K562 (cell line): Measurements from ENCODE around the gene ZDHHC8. TPM values are rescaled to one million over a fixed set of nuclear protein-coding genes. Genes with fewer than 3 reads are reported as not detected.

ENCODE experiments used
- CBX5 ChIP-seq: IDR thresholded peaks from 2 replicates; pipeline ENCODE4 v1.6.1; 2014; ENCODE audit warnings: low read depth, borderline replicate concordance
- CHD4 ChIP-seq: fragments of 200-600 bp; sonication (generic); IDR thresholded peaks from 3 replicates; pipeline ENCODE4 v1.6.1; 2012; ENCODE audit warnings: low read depth, mild to moderate bottlenecking, mixed read lengths, low read length, inconsistent platforms; ENCODE audit not compliant: insufficient read depth, insufficient replicate concordance, poor library complexity, severe bottlenecking
- KDM4B ChIP-seq, 2 experiments: fragments of 450-650 bp in 1 of 2; sonication (generic) in 1 of 2; IDR thresholded peaks; 2 replicates each; pipeline ENCODE4 v1.6.1; 2016 to 2017; ENCODE audit warnings: borderline replicate concordance in 2 of 2, antibody characterized with exemption in 1 of 2, low read depth in 1 of 2, mild to moderate bottlenecking in 1 of 2
- PCBP1 ChIP-seq: fragments of 200-400 bp; formaldehyde crosslinking; IDR thresholded peaks from 2 replicates; pipeline ENCODE4 v1.6.1; 2018; ENCODE audit warnings: mild to moderate bottlenecking, low read depth, low read length; ENCODE audit not compliant: poor library complexity, severe bottlenecking
- RBFOX2 ChIP-seq: fragments of 200-400 bp; formaldehyde crosslinking; IDR thresholded peaks from 2 replicates; pipeline ENCODE4 v1.6.1; 2017; ENCODE audit warnings: low read depth, mild to moderate bottlenecking, low read length, moderate library complexity
- polyA plus RNA-seq, 8 experiments: library from polyadenylated mRNA; depleted of rRNA in 4 of 8; stranded (reverse) in 5 of 8; unstranded in 3 of 8; fragments of >200 nt; fragmentation: Nextera tagmentation in 2 of 8; fragmentation: Illumina TruSeq in 1 of 8; extraction: Ambion mirVana in 2 of 8; extraction: Trizol in 1 of 8; gene quantifications; 2 replicates each; pipeline versions ENCODE4 v1.2.1 to v1.2.3, GENCODE V29; 2011 to 2014; ENCODE audit warnings: inconsistent platforms in 1 of 8, missing spikeins in 1 of 8
- total RNA-seq, 7 experiments: library from RNA; depleted of rRNA in 6 of 7; stranded (reverse); fragments of >200 nt in 6 of 7; fragmentation: Illumina TruSeq in 2 of 7; extraction: Trizol in 2 of 7; gene quantifications; 2 replicates each; pipeline versions ENCODE4 v1.2.1 to v1.2.3, GENCODE V29; 2011 to 2021; ENCODE audit warnings: low replicate concordance in 1 of 7
- TF ChIP-seq, protein P1 (sequence below): fragments of 200-600 bp; sonication (generic); IDR thresholded peaks from one replicate; pipeline ENCODE4 v1.6.1; 2012; ENCODE audit warnings: mild to moderate bottlenecking, low read depth, low read length, inconsistent platforms

The ZDHHC8 gene
- total and polyA plus RNA-seq, 9 of the 15 experiments (the other 6 are each of a cell fraction or from before 2014, with no cell fraction given): 0.04 to 109 (median 16.4) TPM

DNA sequence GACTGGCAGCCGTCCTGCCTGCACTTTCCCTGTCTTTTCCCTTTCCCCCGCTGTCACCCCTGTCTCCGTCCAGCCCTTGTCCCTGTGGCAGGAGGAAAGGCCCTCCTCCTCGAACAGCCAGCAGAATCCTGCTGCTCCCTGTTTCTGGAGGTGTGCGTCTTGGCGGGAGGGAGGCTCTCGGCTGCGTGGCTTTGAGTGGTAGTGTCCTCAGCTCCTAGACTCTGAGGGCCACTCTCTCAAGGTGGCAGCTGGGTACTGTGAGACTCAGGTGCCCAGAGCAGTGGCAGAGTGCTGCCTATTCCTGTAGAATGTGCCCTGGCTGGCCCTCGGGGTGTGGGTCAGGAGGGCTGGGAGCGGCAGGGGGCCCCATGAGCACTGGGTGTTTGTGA, 24.8 kb upstream of the ZDHHC8 start (continued):
- TF ChIP-seq, protein P1, sequence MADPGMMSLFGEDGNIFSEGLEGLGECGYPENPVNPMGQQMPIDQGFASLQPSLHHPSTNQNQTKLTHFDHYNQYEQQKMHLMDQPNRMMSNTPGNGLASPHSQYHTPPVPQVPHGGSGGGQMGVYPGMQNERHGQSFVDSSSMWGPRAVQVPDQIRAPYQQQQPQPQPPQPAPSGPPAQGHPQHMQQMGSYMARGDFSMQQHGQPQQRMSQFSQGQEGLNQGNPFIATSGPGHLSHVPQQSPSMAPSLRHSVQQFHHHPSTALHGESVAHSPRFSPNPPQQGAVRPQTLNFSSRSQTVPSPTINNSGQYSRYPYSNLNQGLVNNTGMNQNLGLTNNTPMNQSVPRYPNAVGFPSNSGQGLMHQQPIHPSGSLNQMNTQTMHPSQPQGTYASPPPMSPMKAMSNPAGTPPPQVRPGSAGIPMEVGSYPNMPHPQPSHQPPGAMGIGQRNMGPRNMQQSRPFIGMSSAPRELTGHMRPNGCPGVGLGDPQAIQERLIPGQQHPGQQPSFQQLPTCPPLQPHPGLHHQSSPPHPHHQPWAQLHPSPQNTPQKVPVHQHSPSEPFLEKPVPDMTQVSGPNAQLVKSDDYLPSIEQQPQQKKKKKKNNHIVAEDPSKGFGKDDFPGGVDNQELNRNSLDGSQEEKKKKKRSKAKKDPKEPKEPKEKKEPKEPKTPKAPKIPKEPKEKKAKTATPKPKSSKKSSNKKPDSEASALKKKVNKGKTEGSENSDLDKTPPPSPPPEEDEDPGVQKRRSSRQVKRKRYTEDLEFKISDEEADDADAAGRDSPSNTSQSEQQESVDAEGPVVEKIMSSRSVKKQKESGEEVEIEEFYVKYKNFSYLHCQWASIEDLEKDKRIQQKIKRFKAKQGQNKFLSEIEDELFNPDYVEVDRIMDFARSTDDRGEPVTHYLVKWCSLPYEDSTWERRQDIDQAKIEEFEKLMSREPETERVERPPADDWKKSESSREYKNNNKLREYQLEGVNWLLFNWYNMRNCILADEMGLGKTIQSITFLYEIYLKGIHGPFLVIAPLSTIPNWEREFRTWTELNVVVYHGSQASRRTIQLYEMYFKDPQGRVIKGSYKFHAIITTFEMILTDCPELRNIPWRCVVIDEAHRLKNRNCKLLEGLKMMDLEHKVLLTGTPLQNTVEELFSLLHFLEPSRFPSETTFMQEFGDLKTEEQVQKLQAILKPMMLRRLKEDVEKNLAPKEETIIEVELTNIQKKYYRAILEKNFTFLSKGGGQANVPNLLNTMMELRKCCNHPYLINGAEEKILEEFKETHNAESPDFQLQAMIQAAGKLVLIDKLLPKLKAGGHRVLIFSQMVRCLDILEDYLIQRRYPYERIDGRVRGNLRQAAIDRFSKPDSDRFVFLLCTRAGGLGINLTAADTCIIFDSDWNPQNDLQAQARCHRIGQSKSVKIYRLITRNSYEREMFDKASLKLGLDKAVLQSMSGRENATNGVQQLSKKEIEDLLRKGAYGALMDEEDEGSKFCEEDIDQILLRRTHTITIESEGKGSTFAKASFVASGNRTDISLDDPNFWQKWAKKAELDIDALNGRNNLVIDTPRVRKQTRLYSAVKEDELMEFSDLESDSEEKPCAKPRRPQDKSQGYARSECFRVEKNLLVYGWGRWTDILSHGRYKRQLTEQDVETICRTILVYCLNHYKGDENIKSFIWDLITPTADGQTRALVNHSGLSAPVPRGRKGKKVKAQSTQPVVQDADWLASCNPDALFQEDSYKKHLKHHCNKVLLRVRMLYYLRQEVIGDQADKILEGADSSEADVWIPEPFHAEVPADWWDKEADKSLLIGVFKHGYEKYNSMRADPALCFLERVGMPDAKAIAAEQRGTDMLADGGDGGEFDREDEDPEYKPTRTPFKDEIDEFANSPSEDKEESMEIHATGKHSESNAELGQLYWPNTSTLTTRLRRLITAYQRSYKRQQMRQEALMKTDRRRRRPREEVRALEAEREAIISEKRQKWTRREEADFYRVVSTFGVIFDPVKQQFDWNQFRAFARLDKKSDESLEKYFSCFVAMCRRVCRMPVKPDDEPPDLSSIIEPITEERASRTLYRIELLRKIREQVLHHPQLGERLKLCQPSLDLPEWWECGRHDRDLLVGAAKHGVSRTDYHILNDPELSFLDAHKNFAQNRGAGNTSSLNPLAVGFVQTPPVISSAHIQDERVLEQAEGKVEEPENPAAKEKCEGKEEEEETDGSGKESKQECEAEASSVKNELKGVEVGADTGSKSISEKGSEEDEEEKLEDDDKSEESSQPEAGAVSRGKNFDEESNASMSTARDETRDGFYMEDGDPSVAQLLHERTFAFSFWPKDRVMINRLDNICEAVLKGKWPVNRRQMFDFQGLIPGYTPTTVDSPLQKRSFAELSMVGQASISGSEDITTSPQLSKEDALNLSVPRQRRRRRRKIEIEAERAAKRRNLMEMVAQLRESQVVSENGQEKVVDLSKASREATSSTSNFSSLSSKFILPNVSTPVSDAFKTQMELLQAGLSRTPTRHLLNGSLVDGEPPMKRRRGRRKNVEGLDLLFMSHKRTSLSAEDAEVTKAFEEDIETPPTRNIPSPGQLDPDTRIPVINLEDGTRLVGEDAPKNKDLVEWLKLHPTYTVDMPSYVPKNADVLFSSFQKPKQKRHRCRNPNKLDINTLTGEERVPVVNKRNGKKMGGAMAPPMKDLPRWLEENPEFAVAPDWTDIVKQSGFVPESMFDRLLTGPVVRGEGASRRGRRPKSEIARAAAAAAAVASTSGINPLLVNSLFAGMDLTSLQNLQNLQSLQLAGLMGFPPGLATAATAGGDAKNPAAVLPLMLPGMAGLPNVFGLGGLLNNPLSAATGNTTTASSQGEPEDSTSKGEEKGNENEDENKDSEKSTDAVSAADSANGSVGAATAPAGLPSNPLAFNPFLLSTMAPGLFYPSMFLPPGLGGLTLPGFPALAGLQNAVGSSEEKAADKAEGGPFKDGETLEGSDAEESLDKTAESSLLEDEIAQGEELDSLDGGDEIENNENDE: peak; percentile 14
- no peak for TF ChIP-seq PCBP1
- no peak for TF ChIP-seq CHD4
- TF ChIP-seq RBFOX2: peak; percentile 36; the same call in 1 of the 2 replicates
- TF ChIP-seq KDM4B (IDR thresholded peaks at IDR 0.05; ENCODE audit: borderline replicate concordance in 2 of 2, low read depth in 1 of 2): 0 out of 4 replicates have a peak, but pooled peaks of 1 of the 2 experiments have one; percentile 39
- no peak for TF ChIP-seq CBX5
